ENCODE results near the gene FH.

Gene FH

DNA sequence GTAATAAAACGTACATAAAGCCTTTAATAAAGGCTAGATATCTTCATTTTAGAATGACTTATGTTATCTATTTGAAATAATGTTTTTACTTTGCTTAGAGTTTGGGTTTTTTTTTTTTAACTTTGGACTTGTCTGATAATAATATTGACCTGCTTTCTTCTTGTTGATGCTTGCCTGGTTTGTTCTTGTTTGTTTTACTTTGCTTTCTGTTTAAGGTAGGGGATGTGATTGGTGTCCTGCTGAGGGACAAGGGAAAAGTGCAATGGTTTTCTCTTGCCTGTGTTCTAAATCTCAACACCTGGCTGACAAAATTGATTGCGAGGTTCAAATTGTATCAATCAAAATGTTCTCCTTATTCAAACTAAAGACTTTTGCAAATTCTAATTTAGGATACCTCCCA lies 2.2 kb upstream of the FH start:
- no peak for DNase-seq (ENCODE audit: low spot score)

DNA sequence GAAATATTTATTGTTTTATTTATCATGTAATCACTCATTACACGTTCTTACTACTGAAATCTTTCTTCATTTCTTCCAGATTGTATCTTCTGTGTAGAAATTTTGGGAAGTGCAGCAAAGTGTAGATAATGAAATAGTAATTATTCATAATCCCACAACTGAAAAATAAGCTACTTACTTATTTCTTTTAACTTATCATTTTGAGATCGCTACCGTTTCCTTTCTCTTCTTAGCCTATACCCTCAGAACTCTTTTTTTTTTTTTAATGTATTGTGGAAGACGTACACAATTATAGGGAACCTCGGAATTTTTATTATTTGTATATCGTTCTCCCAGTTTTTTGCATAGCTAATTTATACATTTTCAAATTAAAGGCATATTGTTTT lies 518 bp upstream of the FH start:
- no peak for DNase-seq (ENCODE audit: low spot score)

DNA sequence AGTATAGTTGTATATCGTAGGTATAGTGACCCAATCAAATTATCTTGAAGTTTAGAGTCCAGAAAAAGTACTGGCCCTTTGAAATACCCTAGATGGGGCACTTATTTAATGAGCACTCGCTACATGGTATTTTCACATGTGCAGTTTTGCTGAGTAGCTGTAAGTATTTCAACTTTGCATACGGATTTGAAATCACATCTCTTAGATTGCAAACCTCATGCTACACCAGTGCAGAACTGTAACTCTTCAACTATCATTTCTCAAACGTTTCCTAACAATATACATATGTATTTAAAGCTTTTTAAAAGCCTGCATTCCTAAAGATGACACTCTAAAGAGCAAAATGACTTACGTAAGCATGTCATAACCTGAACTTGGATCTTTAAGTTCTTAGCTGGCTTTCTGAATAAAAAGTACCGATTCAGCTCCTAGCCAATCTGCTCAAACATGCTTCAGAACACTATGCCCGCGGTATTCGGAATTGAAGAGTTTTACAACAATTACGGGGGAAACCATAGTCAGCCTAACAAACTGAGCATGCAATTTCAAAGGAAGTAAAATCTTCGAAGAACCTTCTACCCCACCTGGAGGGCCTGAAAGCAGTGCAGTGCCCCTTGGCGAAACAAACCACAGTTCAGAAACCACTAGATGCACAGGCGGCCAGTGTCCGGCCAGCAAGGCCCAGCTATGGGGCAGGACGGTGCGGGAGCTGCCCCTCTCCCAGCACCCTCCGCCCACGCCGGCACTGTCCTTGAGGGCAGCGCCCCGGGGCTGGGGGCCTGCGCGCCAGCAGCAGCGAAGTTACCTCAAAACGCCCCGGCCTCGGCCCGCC lies 863 bp downstream of the FH start:
- DNase-seq (ENCODE audit: low spot score), result peak; percentile 23

DNA sequence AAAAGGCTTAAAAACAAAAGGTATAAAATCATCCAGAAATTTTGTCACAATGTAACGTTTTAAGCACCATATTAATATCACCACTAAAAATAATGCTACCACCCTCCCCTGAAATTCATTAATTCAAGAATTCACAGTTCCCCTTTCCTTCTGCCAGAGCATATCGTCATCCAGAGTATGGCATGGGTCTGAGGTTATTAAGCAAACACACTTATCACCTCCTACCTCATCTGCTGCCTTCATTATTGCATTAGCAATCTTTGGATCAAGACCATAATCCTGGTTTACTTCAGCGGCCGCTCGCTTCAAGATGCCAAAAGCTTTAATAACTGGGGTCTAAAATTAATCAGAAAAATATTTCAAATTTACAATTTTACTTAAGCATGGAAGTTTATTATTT lies 6.2 kb downstream of the FH start:
- DNase-seq (ENCODE audit: low spot score), result no peak

DNA sequence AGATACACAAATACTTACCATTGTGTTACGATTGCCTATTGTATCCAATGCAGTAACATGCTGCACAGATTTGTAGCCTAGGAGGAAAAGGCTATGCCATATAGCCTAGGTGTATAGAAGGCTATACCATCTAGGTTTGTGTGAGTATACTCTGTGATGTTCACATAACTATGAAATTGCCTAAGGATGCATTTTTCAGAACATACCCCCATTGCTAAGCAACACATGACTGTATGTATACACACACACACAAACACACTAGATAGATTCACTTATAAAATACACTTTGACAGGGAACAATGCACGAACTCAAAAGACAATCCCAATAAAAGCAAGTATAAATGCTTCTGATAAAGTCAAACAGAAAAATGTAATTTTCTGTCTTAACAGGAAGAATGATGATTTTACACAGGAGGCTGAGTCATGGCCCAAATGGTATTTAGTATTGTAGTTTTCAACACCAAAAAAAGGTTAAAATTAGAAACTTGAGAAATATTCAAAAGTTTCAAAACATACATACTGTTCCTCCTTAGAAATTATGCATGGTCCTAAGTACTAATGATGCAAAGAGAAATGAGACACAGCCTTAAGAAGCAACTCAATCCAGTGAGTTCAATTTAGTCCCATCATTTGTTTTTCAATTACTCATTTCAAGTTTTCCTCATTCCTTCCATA lies 12.2 kb downstream of the FH start:
- DNase-seq (ENCODE audit: low spot score), result no peak

DNA sequence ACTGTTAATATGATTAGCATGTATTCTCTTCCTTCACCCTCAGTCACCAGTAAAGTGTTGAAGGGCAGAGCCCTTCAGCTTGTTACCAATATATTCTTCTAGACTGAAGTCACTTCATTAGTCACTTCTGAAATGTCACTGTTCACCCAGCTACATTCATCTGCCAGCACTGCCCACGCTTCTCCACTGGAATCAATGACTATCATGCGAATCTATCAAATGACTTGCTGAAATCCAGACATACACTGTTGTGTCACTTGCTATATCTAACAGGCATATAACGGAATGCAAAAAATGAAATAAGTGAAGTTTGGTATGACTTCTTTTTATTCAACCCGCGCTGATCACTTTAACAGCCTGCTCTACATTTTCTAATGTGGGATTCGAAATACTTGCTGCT lies 16.1 kb downstream of the FH start:
- no peak for DNase-seq (ENCODE audit: low spot score)

DNA sequence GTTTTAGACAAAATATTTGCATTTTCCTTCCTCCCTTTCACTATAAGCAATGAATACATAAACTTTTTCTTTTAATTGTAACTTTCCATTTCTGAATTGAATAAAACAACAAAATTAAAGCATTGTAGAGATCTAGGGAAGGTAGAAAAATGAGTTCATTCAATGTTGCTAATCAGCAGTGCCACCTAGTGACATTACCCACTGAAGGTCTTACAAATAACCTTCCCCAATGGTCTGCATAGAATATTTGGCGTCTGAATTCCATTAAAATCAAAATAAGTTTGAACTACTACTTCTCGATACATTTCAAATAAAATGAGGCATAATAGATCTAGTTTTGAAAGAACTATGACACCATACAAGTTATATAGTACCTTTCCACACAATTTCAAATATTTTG lies 19.6 kb downstream of the FH start:
- peak; percentile 84 for DNase-seq (ENCODE audit: low spot score)

DNA sequence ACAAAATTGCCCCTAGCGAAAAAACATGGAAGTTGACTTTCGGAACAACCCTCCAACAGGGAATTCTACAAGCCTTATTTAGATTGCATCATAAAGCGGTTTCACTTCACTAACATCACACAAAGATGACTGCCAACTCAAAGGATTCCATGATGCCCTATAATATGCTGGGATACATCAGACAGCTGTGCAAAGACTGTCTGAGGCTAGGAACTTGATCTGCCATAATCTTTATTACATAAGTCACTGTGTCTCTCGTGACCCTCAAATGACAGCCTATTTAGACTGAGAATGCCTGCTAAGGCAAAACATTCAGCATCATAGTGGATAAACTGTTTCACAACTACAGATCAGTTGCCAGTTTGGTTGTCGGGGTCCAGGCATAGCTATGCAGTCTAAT lies 23.8 kb downstream of the FH start:
- no peak for DNase-seq (ENCODE audit: low spot score)

DNA sequence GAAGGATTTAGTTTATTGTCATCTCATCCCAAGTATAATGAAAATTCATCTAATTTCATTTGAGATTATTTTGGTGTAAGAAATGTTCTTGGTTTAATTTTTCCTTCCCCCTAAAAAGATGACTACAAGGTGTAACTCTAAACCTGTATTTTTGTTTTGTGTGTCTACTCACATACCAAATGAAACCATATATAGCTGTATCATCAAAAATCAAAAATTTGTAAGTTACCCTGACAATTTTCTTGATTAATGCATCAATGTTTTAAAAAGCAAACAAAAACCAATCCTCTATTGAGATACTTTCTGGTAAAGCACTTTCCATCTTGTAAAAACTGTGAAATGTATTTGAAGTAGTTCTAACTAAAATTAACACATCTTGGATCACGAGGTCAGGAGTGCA lies 30.8 kb downstream of the FH start:
- no peak for DNase-seq (ENCODE audit: low spot score)

DNA sequence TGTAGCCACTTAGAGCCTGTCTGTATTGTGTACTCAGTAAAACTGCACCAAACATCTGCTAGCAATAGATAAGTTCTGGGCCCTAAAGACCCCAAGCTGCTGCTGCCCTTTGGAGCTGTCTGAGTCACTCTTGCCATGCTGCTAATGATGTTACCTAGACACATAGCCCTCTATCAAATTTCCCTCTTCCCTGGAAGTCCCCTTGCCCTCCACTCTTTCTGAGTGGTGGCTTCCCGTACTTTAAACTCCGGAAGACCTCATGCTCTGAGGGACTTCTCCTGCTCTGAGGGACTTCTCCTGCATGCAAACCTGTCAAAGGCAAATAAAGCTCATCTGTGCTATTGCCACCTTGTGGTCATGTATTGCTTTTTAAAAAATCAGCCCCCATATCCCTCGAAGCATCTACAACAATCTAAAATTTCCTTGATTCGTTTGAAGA lies 34.0 kb downstream of the FH start:
- DNase-seq (ENCODE audit: low spot score), result no peak

DNA sequence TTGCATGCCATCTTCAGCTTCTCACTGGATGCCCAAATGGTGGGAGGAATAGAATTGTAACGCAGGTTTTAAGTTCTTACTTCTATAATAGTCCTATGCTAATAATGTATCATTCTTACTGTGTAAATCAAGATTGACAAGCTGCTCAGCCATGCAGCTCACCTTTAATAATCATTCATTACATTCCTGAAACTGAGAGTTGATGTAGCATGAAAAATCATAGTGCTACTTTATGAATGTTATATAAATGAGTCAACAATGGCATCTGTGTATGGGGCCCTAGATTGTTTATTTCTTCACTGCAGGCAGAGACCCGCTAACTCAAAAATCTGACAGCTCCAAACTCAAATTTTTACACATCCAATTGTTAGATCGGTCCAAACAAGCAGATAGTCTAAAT lies 34.4 kb downstream of the FH start:
- DNase-seq (ENCODE audit: low spot score), result no peak

DNA sequence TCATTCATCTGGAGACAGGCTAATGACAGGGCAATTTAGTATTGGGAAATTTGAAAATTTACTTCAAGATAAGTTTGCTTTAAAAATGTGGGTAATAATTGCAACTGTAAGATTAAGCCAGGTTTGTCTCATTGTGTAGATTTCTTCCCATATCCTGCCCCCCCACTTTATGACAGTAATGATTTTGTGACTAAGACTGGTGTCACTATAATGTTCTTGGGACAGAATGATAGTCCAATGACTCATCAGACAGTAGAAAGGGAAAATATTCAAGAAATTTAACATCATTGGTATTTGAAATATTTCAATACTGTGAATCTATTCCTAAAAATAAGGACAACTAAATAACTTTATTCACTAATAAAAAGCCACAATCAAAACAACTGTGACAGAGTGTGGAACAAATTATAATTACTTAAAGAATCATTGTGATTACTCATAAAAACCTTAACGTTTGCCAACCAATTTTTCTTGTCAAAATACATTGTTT lies 36.7 kb downstream of the FH start:
- no peak for DNase-seq (ENCODE audit: low spot score)

DNA sequence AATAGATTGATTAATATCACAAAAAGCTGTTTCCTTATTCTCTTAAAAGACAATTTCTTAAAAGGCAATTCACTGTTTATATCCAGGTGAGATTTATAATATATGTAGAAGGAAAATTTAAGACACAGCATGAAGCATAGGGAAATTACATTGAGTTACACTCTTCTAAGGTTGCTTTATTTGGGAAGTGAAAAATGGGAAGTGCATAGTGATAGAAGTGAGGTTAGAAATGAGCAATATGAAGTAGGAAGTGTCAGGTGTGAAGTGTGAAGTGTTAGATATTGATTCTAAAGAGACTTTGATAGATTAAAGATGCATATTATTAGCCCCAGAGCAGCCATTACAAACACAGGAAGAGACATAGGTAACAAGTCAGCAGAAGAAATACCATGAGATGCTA lies 40.3 kb downstream of the FH start:
- no peak for DNase-seq (ENCODE audit: low spot score)

DNA sequence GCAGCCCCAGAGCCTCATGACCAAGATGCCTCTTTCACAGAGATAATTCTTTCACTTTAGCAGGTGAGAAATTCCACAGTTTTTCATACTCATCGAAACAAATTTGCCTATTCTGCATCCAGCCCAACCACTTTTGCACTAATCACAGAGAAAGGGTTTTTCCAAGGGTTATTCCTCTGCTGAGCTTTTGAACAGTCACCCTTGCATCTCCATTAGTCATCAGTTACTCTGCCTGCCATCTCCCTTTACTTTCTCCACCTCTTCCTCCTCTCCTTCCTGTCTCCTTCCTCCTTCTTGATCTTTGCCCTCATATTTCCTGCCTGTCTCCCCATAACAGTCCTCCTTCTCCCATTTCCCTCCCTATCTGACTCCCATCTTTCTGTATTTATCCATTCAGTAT lies 43.9 kb downstream of the FH start:
- no peak for DNase-seq (ENCODE audit: low spot score)

DNA sequence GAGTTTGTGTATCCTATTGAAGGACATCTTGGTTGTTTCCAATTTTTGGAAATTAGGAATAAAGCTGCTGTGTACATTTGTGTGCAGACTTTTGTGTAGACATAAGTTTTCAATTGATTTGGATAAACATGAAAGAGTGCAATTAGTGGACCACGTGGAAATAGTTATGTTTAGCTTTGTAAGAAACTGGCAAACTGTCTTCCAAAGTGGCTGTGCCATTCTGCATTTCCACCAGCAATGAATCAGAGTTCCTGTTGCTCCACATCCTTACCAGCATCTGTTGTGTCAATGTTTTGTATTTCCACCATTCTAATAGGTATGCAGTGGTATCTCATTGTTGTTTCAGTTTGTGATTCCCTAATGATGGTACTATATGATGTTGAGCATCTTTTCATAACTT lies 46.5 kb downstream of the FH start:
- DNase-seq (ENCODE audit: low spot score), result no peak

DNA sequence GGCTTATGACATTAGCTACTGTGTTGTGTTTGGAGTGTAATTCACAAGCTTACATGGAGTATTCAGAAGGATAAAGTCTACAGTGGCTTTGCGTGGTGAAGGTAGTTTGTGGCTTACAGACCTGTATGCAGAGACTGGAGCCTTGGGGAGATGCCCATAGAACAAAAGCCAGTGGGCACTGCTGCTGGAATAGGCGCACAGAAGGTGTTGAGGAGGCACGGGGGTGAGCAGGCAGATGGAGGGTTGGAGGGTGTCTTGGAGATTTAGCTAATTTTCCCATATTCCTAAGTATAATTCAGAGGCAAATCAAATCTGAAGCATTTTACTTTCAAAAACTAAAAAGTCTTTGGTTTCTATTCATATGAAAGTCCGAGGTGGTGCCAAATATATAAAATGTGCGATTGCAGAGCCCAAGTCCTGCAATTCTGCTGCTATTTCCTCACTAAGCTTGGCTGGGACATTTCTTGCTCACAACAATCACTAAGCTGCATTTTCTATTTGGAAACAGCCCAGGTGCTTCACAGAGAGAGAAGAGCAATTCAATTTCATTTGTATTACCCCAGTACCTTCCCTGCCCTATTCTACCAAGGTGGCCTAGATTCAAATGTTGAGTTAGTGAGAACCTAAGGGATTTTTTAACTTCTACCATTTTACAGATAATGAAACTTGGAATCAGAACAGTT lies 48.5 kb downstream of the FH start:
- DNase-seq (ENCODE audit: low spot score), result peak; percentile 87

DNA sequence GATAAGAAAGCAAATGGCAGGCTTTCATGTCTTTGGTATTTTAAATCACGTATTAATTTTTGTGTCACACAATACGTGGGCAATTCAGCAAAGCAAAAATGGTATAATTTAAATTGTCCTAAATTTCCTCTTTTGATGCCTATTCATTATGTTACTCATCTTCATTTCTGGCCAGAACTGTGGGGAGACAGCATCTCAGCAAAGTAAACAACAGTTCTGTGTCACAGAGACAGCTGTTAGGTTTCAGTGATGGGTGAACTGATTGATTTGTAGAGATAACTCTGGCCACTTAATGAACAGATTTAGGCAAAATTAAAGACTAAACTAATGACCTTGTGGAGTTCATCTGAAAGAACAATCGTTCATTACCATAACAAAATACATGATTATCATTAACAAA lies 49.2 kb downstream of the FH start:
- peak; percentile 22 for DNase-seq (ENCODE audit: low spot score)

DNA sequence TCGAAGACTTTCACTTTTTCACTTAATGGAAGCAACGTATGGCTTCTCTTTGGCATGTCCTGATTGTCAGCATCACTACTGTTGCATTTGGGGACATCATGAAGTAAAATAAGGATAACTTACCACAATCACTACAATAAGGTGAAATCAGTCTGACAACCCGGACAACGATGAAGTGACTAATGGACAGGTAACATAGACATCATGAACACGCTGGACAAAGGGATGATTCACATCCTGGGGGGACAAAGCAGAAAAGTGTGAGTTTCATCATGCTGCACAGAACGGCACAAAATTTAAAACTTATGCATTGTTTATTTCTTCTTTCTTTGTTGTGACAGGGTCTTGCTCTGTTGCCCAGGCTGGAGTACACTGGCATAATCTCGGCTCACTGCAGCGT lies 53.9 kb downstream of the FH start:
- no peak for DNase-seq (ENCODE audit: low spot score)

DNA sequence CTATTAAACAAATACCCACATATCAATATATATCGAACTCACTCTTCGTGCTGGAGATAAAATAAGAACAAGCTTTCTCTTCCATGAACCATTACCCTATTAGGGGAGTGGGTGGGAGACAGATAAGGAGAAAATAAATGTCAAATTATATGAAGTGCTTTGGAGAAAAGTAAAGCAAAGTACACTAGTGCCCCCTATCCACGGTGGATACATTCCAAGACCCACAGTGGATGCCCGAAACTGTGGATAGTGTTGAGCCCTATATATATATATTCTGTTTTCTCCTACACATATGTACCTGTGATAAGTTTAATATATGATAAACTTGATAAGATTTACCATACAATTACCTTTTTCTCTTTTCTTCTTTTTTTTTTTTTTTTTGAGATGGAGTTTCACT lies 54.6 kb downstream of the FH start:
- no peak for DNase-seq (ENCODE audit: low spot score)

DNA sequence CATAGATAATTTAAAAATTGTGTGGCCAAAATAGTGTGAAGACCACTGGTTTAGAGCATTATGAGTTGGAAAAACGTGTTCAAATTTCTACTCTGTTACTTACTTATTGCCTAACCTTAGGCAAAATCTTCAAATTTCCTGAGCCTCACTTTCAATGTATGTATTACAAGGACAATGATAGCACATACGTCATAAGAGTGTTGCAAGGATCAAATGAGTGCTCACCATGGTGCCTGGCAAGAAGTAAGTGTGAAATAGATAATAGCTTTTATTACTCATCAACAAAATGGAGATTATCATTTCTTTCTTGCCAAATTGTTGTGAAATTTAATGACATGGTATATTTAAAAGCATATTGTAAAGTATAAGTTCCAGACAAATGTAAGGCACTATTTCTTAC lies 57.2 kb downstream of the FH start:
- DNase-seq (ENCODE audit: low spot score), result no peak

DNA sequence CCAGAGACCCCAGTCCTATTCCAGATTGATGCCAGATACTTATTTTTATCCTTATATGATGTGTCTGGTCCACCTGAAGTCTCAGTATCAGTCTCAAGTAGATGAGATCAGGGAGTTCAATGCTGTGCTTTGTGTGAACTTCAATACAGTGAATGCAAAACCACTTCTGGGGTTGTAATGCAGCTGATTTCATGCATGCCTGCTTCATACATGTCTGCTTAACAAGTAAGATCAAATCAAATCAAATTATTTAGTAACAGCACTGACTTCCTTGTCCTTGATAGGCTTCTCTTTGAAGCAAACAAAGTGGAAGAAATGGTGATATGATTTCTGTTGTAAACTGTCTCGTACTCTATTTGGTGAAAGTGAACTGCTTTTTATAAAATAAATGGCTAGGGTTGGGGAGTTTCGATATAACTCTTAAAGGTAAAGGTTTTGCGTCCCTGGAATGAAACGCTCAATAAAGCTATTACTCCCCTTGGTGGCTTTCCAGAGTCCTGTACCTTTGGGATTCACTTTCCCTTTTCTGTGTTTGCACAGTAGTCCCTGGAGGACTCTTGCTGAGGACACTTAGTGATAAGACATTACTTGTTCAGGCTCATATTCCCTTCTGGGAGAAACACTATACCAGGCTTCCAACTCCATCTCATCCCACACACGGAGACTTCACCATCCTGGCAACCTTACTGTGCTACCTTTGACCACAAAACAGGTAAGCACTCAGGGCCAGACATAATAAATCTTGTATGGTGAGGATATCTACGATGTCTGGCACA lies 59.3 kb downstream of the FH start:
- no peak for DNase-seq (ENCODE audit: low spot score)

DNA sequence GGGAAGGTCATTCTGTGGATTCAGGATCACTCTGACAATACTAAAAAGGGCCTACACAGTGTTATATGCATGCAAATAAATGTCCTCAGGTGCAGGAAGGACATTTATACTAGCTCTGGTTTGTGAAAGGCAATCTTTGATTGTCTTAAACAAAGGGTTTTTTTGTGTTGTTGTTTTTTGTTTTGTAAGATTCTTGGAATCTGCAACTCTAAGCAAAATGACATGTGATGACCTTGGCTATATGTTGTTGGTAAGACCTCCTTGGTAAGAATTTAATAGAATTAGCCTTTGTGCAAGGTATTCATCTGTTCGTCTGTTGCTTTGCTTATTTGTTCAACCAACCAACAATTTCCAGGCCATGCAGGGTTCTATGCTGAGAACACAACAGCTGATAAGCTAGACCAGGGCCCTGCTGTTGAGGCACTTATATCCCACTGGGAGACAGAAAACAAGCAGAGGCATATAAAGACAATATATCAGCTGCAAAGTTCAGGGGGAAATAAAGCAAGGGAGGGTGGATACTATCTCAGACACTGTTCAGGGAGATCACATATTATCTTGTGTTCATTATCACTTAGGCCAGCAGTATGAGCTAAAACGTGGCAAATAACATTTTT lies 60.3 kb downstream of the FH start:
- DNase-seq (ENCODE audit: low spot score), result no peak

Data from cerebellar cortex (tissue), 1 donor.